Heart right ventricle (tissue), 16 donors: ENCODE results near the gene LARGE1. TPM values are rescaled to one million over a fixed set of nuclear protein-coding genes. Genes with fewer than 3 reads are reported as not detected.

Experiments
- ATAC-seq, 8 donors: fragments of 200-7000 bp; cut with Tn5 transposase; one replicate each; pipeline ENCODE4 v1.9.1; 2020; ENCODE audit warnings: mild to moderate bottlenecking in 8 of 8, moderate library complexity in 8 of 8, moderate number of reproducible peaks in 1 of 8
- DNase-seq, 2 donors: peaks; one replicate each; pipeline ENCODE4 v3.0.0-alpha.2; 2020
- H3K27ac ChIP-seq, 10 donors: fragments of 200-600 bp; sonication (generic) in 2 of 10; one replicate each; pipeline versions ENCODE4 v1.5.0 to v1.8.0; 2020 to 2022; ENCODE audit warnings: mild to moderate bottlenecking in 3 of 10
- H3K27me3 ChIP-seq, 7 donors: fragments of 200-600 bp; one replicate each; pipeline ENCODE4 v1.8.0; 2021 to 2022; ENCODE audit warnings: mild to moderate bottlenecking in 2 of 7
- H3K36me3 ChIP-seq, 9 donors: fragments of 200-600 bp; sonication (generic) in 1 of 9; one replicate each; pipeline versions ENCODE4 v1.5.0 to v1.8.0; 2020 to 2022; ENCODE audit warnings: mild to moderate bottlenecking in 2 of 9
- H3K4me1 ChIP-seq, 9 donors: fragments of 200-600 bp; sonication (generic) in 1 of 9; one replicate each; pipeline versions ENCODE4 v1.5.0 to v1.8.0; 2020 to 2022; ENCODE audit warnings: mild to moderate bottlenecking in 4 of 9
- H3K4me3 ChIP-seq, 10 donors: fragments of 200-600 bp; sonication (generic) in 2 of 10; one replicate each; pipeline versions ENCODE4 v1.5.0 to v1.8.0; 2020 to 2022; ENCODE audit warnings: mild to moderate bottlenecking in 7 of 10, moderate library complexity in 2 of 10
- H3K9me3 ChIP-seq, 11 donors: fragments of 200-600 bp in 10 of 11; sonication (generic) in 2 of 11; one replicate each; pipeline versions ENCODE4 v1.5.0 to v1.8.0; 2013 to 2022; ENCODE audit warnings: mild to moderate bottlenecking in 2 of 11, control low read depth in 1 of 11, moderate library complexity in 1 of 11
- CTCF ChIP-seq, 9 donors: fragments of 200-600 bp; sonication (generic) in 2 of 9; IDR thresholded peaks; one replicate each; pipeline versions ENCODE4 v1.5.0 to v1.8.0; 2021 to 2022; ENCODE audit warnings: antibody characterized with exemption in 9 of 9, mild to moderate bottlenecking in 5 of 9, moderate library complexity in 1 of 9
- WGBS, 2 donors: extraction: QIAGEN DNeasy Blood & Tissue Kit; methylation state at CpG; one replicate each; pipeline ENCODE4 v1.1.7; 2013; ENCODE audit warnings: inconsistent platforms in 1 of 2; 5-methylcytosine and 5-hydroxymethylcytosine counted together
- intact Hi-C, 10 donors: fragments of 100-400 bp; cut with DNase I; formaldehyde crosslinking; loops; one replicate each; pipeline versions ENCODE4 v1.11.1 to v1.14.2; 2022
- polyA plus RNA-seq, 2 donors: library from polyadenylated mRNA; stranded (reverse); fragments of 200-250 nt; gene quantifications; one replicate each; pipeline ENCODE4 v1.2.3, GENCODE V29; 2013
- total RNA-seq, 10 donors: library from RNA; stranded (reverse); fragmentation: NEBNext Ultra II Directional in 3 of 10; extraction: Animal tissue kit (Norgen Biotek cat#: 25700) in 3 of 10; gene quantifications; one replicate each; pipeline versions ENCODE4 v1.2.1 to v1.2.4, GENCODE V29; 2021 to 2023
- donor health status: Arrhythmogenic right ventricular cardiomyopathy.
- donor health status: ischemic (EF 13 %, LVEDD 7.1; RV severe dilation, severe dysfunction).
- donor health status: healthy with polysubstance abuse.
- donor health status: DM: no; HTN: yes; CAD: no.
- donor health status: DM: no; HTN: no; CAD: no.
- donor health status: ischemic (EF 25% LVEDD 6.9; RV normal size, moderate dysfunction).
- donor health status: ischemic (EF 25% LVEDD 5.7; RV mildly dilated, moderate dysfunction).
- donor health status: healthy.
- donor health status: DM: yes; HTN: yes; CAD: no.
- donor health status: Ischemic cardiomyopathy.
- donor health status: ischemic (EF 35%, LVEDD 5.7; RV mildly dilated, moderate dysfunction).
- donor health status: nonischemic (EF 11% LVEDD 7.7; RV severe dilation, severe dysfunction).
- donor health status: DM: yes; HTN: yes; CAD: no.
- donor health status: PGD.
- donor health status: ischemic (EF 29% LVEDD 5.4; RV normal size, mild dysfunction).
- donor health status: nonischemic (EF 23%, LVEDD 6.1; RV moderate dilation, normal function).

Gene LARGE1
- total and polyA plus RNA-seq, 12 donors: 33.7 to 184 (median 144) TPM

- H3K4me1 ChIP-seq: peaks cover 7 to 38% (median 24%) of the 10 kb centered on the region in 9 donors
- intact Hi-C loops: loop anchor here in 8 of 10 donors (1.0 to 10.0 kb wide), 8 partner anchors 57 to 347 kb away; partner anchors contain the start of gene LARGE1 (in 1 of the 8)
- H3K36me3 ChIP-seq: no peaks in the 10 kb centered on the region
- 43 to 51% methylated on average over 4 of the region's 4 CpGs for WGBS, 2 donors
- DNase-seq (no peak), ATAC-seq (no peak)
- no peak overlapping the region for H3K4me3 ChIP-seq
- no peak for TF ChIP-seq CTCF (IDR thresholded peaks at IDR 0.05)
- H3K27ac ChIP-seq: no peak overlapping the region
- no peaks in the 10 kb centered on the region for H3K9me3 ChIP-seq
- no peaks in the 10 kb centered on the region for H3K27me3 ChIP-seq
Measured at GRCh38 chr22:33577862-33578411, 342.3 kb downstream of the LARGE1 start.

- TF ChIP-seq CTCF (IDR thresholded peaks at IDR 0.05): no peak
- H3K36me3 ChIP-seq: no peaks in the 10 kb centered on the region
- peaks cover 7 to 38% (median 24%) of the 10 kb centered on the region in 9 donors for H3K4me1 ChIP-seq
- H3K4me3 ChIP-seq: no peak overlapping the region
- H3K27me3 ChIP-seq: no peaks in the 10 kb centered on the region
- intact Hi-C loops: loop anchor here in 7 of 10 donors (5.0 to 10.0 kb wide), 3 partner anchors 271 to 349 kb away; partner anchors contain the start of gene LARGE1 (in 1 of the 7)
- no peak for DNase-seq
- H3K27ac ChIP-seq: no peak overlapping the region
- WGBS, 2 donors: 82 to 95% methylated on average over 3 of the region's 3 CpGs
- no peak for ATAC-seq
- no peaks in the 10 kb centered on the region for H3K9me3 ChIP-seq
Measured at GRCh38 chr22:33576205-33576604, 344.1 kb downstream of the LARGE1 start.

GRCh38 chr22:33575771-33576170 is 344.5 kb downstream of the LARGE1 start:
- no peak for TF ChIP-seq CTCF (IDR thresholded peaks at IDR 0.05)
- no peak for DNase-seq
- H3K9me3 ChIP-seq: no peaks in the 10 kb centered on the region
- intact Hi-C loops: loop anchor here in 7 of 10 donors (5.0 to 10.0 kb wide), 3 partner anchors 271 to 349 kb away; partner anchors contain the start of gene LARGE1 (in 1 of the 7)
- no peak overlapping the region for H3K27ac ChIP-seq
- H3K36me3 ChIP-seq: no peaks in the 10 kb centered on the region
- no peaks in the 10 kb centered on the region for H3K27me3 ChIP-seq
- no peak overlapping the region for H3K4me3 ChIP-seq
- WGBS, 2 donors: 92 to 95% methylated on average over 7 of the region's 7 CpGs
- no peak for ATAC-seq
- peaks cover 7 to 38% (median 24%) of the 10 kb centered on the region in 9 donors for H3K4me1 ChIP-seq

DNA sequence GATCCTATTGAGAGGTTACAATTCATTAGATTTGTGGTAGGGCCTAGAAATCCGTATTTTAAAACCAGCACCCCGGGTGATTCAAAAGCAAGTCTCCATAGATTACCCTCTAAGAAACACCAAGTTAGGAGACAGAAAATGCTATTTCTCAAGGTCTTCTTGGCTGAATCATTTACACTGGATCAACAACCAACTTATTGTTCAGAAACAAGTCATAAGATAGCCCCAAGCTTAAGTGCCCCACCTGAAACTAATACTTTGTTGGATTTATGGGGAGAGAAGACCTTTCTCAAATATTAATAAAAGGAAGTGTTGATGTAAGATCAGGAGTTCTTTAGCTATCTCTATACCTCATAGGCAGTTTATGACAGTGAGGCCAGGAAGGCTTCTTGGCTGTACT is 345.2 kb downstream of the LARGE1 start:
- no peak for TF ChIP-seq CTCF (IDR thresholded peaks at IDR 0.05)
- no peak overlapping the region for H3K4me3 ChIP-seq

More for the DNA sequence above, 345.2 kb downstream of the LARGE1 start:
- no peaks in the 10 kb centered on the region for H3K36me3 ChIP-seq
- no peaks in the 10 kb centered on the region for H3K27me3 ChIP-seq
- ATAC-seq (no peak), DNase-seq (no peak)
- 92 to 96% methylated on average over 2 of the region's 2 CpGs for WGBS, 2 donors
- intact Hi-C loops: loop anchor here in 7 of 10 donors (5.0 to 10.0 kb wide), 3 partner anchors 270 to 350 kb away; partner anchors contain the start of gene LARGE1 (in 1 of the 7)
- no peaks in the 10 kb centered on the region for H3K9me3 ChIP-seq
- peaks cover 7 to 40% (median 24%) of the 10 kb centered on the region in 9 donors for H3K4me1 ChIP-seq
- H3K27ac ChIP-seq: no peak overlapping the region
